ENCODE results near the gene DMXL1.

Gene DMXL1, protein sequence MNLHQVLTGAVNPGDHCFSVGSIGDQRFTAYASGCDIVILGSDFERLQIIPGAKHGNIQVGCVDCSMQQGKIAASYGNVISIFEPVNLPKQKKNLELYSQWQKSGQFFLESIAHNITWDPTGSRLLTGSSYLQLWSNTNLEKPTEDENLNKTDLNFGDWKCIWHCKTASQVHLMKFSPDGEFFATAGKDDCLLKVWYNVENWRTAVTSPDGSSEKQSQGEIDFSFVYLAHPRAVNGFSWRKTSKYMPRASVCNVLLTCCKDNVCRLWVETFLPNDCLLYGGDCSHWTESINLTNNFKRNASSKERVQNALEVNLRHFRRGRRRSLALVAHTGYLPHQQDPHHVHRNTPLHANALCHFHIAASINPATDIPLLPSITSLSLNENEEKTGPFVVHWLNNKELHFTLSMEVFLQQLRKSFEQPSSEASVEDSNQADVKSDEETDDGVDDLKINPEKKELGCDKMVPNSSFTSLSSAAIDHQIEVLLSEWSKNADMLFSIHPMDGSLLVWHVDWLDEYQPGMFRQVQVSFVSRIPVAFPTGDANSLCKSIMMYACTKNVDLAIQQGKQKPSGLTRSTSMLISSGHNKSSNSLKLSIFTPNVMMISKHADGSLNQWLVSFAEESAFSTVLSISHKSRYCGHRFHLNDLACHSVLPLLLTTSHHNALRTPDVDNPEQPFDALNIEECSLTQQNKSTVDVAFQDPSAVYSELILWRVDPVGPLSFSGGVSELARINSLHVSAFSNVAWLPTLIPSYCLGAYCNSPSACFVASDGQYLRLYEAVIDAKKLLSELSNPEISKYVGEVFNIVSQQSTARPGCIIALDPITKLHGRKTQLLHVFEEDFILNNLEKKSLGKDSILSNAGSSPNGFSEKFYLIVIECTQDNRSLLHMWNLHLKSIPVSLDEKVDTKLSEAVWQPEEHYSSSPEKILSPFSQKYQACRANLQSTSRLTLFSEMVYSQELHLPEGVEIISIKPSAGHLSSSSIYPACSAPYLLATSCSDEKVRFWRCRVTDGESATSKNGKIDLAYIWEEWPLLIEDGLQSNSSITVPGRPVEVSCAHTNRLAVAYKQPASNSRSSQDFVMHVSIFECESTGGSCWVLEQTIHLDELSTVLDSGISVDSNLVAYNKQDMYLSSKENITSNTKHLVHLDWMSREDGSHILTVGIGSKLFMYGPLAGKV (N-terminal part only)

DNA sequence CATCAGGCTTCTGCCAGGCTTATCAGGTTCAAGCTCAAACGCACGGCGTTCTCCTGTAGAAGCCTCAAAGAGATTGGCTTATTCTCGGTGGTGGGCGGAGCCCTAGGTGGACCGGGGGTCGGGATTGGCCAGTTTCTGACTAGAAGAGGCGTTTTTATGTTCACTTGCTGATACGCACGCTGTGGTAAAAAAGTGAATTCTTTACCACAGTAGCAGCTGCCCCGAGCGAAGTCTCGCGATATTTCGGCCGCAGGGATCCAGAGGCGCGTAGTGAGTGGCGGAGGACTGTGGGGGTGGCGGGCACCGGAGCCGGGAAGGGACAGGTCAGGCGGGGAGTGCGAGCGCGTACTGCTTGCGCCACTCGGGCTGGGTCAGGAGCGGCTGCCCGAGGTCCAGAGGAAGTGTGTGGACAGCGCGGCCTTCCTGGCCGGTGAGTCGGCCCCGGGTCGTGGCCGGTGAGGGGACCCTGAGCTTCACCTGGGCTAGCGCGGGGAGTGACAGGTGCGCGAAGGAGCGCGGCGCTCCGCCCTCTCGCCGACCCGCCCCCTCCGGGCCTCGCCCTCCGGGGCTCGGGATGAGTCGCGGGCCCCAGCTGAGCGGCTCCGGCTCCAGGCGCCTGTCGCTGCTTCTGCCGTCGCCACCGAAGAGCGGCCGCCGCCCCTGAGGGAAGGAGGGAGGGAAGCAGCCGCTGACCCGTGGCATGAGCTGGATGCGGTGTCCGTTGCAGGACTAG lies at the start of gene DMXL1:
Gene DMXL1 (plus strand): TSS at position 260 of the 733 bp plus-strand sequence. CDS start 483 bp downstream, outside the sequence.
- DNase-seq (ENCODE audit: low spot score in 2 of 2) = peak; percentile 96 to 98
- Mint-ChIP-seq H3K27ac (peak within 1 kb of the TSS; percentile 98), H3K4me3 (peak within 1 kb of the TSS; percentile 90), H3K4me1 (peaks cover 28% of the 10 kb centered on the region), H3K36me3 (peaks cover 7% of the 10 kb centered on the region), H3K9me3 (no peaks in the 10 kb centered on the region)
- ATAC-seq = peak; percentile 88

DNA sequence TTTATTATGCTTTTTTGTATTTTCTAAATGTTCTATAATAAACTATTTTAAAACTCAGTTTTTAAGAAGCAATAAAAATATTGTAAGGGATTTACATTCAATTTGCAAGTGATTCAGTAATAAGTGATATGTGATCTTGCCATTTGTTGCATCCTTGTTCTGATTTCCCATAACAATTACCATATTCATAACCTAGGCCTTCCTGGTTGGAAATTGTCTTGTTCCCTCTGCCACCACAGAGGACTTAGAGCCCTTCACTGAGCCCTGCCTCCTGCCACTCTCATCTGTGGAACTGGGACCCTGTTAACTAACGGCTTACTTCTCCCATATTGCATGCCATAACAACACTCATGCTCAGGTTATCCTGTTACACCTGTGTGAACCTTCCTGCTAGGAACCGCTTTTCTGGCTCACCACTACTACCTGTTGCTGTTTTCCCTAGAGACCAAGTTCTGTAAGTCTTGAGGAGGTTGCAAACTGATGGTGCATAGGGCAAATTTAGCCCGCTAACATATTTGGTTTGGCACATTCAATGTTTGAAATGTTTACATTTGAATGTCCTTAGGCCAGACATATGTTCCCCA lies 49.6 kb upstream of the DMXL1 start:
- Mint-ChIP-seq H3K9me3 (no peaks in the 10 kb centered on the region), H3K4me3 (no peak overlapping the region), H3K4me1 (no peaks in the 10 kb centered on the region), H3K36me3 (no peaks in the 10 kb centered on the region), H3K27ac (no peak overlapping the region)
- DNase-seq (ENCODE audit: low spot score in 2 of 2) (no peak), ATAC-seq (no peak)

DNA sequence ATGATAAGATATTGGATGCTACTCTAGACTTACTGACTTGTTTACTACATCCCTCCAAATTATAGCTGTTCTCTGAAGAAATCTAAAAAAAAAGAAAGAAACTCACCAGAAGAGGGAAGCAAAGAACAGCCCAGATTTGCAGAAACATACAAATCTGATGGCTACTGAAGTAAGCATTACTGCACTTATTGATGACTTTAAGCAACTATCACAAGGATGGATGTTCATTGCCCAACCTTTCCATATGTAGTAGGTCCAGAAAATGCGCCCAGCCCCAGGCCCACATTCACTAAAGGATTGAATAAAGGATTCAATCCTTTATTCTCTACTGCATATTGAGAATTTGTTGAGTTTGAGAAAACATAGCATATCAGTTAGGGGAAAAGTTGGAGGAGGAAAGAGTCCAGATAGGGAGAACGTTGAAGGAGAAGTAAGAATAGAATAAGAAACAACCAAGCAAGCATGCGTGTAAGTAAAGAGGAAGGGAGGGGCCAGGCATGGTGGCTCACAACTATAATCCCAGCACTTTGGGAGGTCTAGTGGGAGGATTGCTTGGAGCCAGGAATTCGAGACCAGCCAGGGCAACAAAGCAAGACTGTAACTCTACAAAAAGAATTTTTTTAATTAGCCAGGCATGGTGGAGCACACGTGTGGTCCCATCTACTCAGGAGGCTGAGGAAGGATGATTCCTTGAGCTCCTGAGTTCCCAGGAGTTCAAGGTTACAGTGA lies 48.7 kb upstream of the DMXL1 start:
- Mint-ChIP-seq H3K9me3 (no peaks in the 10 kb centered on the region), H3K27ac (no peak overlapping the region), H3K4me1 (no peaks in the 10 kb centered on the region), H3K36me3 (no peaks in the 10 kb centered on the region), H3K4me3 (no peak overlapping the region)
- DNase-seq (ENCODE audit: low spot score in 2 of 2) (no peak), ATAC-seq (peak; percentile 62)

DNA sequence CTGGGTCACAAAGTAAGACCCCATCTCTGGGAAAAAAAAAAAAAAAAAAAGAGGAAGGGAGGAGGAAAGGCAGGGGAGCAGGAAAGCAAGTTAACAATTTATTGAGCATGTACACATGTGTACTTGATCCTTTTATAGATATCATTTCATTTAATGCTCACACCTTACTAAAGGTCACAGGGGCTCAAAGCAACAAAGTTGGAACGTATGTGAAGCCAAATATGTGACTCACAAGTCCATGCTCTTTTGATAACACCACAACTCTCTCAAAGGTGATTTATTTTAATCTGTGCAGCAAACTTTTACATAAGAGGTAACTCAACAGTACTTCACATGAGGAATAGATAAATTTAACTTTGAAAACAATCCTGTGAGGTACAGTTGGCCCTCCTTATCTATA lies 48.1 kb upstream of the DMXL1 start:
- ATAC-seq = no peak
- Mint-ChIP-seq H3K27ac (no peak overlapping the region), H3K4me1 (no peaks in the 10 kb centered on the region)

DNA sequence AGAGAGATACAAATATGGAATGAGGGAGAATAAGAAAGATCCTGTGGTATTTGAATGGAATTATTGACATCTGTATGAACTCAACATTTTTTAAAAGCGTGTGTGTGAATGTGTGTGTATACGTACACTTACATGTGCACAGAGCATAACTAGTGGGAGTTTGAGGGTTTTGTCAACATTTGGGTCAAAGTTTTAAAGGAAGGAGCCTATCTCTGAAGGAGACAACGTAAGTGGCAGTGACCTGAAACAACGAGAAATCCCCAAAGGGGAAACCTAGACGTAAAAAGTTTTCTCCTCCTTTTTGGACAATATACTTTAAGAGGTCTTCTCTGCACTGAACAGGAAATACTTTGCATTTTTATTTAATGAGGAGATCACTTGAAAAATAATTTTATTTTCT lies 42.3 kb upstream of the DMXL1 start:
- Mint-ChIP-seq H3K36me3 (no peaks in the 10 kb centered on the region), H3K4me1 (peaks cover 15% of the 10 kb centered on the region), H3K4me3 (no peak overlapping the region), H3K27ac (no peak overlapping the region), H3K9me3 (no peaks in the 10 kb centered on the region)
- ATAC-seq (no peak), DNase-seq (ENCODE audit: low spot score in 2 of 2) (no peak)

More for the DNA sequence above, 48.1 kb upstream of the DMXL1 start:
- Mint-ChIP-seq H3K36me3 (no peaks in the 10 kb centered on the region), H3K4me3 (no peak overlapping the region), H3K9me3 (no peaks in the 10 kb centered on the region)
- DNase-seq (ENCODE audit: low spot score in 2 of 2) = no peak

DNA sequence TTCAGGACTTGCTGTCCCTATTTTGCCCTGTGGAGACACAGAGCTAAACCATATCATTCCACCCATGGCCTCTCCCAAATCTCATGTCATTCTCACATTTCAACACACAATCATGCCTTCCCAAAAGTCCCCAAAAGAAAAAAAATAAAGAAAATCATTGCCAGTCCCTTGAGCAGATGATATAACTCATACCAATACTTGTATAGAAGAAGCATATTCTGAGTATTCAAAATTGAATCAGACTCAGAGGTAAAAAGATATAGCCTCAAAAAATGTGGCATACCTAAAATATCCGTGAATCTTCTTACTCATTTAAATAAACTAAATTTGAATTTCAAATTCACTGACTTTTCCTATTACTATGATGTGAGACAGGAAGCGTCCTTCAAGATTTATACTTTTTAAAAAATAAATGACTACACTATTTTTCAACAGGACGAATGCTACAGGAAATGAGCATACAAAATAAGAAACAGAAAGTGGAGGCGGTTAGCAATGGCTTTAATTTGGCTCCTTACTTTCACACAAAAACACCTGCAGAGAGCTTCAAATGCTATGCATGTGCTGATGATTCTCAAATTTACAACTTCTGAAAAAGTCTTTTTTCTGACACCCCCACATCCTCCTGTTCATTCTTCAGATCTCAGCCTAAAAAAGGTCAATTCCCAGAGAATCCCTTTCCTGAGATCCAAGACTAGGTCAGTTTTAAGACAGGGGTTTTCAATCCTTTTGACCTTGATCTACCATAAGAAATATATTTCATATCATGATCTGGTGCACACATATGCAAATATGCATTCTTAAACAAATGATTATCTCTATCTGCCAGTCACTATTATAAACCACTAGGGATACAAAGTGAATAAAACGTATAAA lies 39.6 kb upstream of the DMXL1 start:
- Mint-ChIP-seq H3K4me1 (peaks cover 15% of the 10 kb centered on the region), H3K27ac (peak overlapping the region; percentile 10), H3K4me3 (peak overlapping the region; percentile 5), H3K36me3 (no peaks in the 10 kb centered on the region), H3K9me3 (no peaks in the 10 kb centered on the region)
- peak; percentile 89 for ATAC-seq
- no peak for DNase-seq (ENCODE audit: low spot score in 2 of 2)

DNA sequence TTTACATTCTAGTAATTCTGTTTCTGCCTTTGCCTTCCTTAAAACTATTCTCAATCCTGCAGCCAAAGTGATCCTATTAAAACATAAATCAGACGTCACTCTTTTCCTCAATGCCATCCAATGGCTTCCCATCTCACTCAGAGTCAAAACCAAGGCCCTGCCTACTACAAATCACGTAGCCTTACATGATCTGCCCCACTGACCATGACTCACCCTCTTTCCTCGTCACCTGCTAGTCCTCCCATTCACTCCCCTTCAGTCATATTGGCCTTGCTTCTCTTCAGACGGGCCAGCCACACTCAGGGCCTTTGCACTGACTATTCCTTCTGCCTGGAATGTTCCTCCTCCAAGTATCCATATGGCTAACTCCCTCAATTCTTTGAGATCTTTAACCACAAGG lies 39.0 kb upstream of the DMXL1 start:
- ATAC-seq = peak; percentile 62
- Mint-ChIP-seq H3K4me3 (peak overlapping the region; percentile 5), H3K9me3 (no peaks in the 10 kb centered on the region)

DNA sequence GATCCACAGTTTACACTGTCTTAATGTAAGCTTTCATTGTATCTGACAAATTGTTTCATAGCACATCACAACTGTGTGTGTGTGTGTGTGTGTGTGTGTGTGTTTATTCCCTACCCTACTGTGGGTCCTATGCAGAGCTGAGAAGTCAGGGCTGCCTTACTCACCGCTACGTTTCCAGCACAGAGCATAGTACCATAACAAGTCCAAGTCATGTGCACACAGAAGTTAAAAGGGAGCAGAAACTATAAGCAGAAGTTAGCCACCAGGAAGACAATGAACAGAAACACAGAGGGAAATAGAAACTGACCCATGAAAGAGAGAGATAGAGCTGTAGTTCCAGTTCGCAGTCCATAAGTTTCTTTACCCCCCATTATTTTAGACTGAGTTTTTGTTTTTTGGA lies 38.2 kb upstream of the DMXL1 start:
- H3K36me3 Mint-ChIP-seq = no peaks in the 10 kb centered on the region
- H3K9me3 Mint-ChIP-seq = no peaks in the 10 kb centered on the region
- DNase-seq (ENCODE audit: low spot score in 2 of 2) (no peak), ATAC-seq (no peak)
- H3K4me1 Mint-ChIP-seq = peaks cover 15% of the 10 kb centered on the region
- no peak overlapping the region for H3K4me3 Mint-ChIP-seq
- no peak overlapping the region for H3K27ac Mint-ChIP-seq

More for the DNA sequence above, 39.0 kb upstream of the DMXL1 start:
- H3K27ac Mint-ChIP-seq = peak overlapping the region; percentile 10
- no peak for DNase-seq (ENCODE audit: low spot score in 2 of 2)
- peaks cover 15% of the 10 kb centered on the region for H3K4me1 Mint-ChIP-seq
- H3K36me3 Mint-ChIP-seq = no peaks in the 10 kb centered on the region

DNA sequence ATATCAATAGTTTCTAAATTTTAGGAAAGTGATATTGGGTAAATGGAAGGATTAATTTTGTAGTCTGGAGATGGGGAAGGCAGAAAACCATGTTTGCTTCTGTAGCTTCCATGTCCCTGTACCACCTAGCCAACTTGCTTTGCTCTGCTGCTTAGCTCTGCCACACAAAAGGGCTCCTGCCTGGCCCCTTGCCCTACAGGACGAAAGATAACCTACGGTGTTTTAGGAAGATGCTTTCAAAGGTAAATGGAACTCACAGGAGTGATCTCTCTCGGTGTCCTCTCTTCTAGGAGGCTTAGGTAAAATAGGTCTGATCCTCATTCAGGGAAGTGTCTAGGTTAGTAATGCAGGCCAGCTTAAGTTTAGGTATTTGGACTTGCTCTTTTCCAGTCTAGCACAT lies 37.8 kb upstream of the DMXL1 start:
- Mint-ChIP-seq H3K4me1 (peaks cover 15% of the 10 kb centered on the region), H3K36me3 (no peaks in the 10 kb centered on the region), H3K27ac (no peak overlapping the region), H3K4me3 (no peak overlapping the region), H3K9me3 (no peaks in the 10 kb centered on the region)
- DNase-seq (ENCODE audit: low spot score in 2 of 2) (no peak), ATAC-seq (no peak)

DNA sequence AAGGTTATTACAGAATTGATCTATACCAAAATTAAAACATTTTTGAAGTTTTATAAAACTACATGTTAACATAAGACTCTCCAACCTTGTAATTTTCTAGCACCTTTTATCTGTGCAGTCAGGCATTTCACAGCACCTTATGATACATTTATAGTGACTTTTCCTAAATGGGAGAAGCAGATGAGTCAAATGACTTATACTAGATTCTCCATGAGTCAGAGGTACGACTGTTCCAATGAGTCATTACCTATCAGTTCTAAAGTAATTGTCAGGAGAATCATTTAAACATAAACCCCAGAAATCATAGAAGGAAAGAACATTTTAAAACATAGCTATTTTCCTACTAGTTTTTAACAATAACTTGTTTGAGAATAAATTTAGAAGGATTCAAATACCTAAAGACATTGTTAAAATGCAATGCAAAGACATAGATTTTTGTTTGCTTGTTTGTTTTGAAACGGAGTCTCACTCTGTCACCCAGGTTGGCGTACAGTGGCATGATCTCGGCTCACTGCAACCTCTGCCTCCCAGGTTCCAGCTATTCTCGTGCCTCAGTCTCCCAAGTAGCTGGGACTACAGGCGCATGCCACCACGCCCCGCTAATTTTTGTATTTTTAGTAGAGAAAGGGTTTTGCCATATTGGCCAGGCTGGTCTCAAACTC lies 34.7 kb upstream of the DMXL1 start:
- DNase-seq (ENCODE audit: low spot score in 2 of 2) (no peak), ATAC-seq (peak; percentile 90)
- H3K4me3 Mint-ChIP-seq = no peak overlapping the region
- no peaks in the 10 kb centered on the region for H3K9me3 Mint-ChIP-seq
- no peak overlapping the region for H3K27ac Mint-ChIP-seq
- peaks cover 9% of the 10 kb centered on the region for H3K4me1 Mint-ChIP-seq
- H3K36me3 Mint-ChIP-seq = no peaks in the 10 kb centered on the region

DNA sequence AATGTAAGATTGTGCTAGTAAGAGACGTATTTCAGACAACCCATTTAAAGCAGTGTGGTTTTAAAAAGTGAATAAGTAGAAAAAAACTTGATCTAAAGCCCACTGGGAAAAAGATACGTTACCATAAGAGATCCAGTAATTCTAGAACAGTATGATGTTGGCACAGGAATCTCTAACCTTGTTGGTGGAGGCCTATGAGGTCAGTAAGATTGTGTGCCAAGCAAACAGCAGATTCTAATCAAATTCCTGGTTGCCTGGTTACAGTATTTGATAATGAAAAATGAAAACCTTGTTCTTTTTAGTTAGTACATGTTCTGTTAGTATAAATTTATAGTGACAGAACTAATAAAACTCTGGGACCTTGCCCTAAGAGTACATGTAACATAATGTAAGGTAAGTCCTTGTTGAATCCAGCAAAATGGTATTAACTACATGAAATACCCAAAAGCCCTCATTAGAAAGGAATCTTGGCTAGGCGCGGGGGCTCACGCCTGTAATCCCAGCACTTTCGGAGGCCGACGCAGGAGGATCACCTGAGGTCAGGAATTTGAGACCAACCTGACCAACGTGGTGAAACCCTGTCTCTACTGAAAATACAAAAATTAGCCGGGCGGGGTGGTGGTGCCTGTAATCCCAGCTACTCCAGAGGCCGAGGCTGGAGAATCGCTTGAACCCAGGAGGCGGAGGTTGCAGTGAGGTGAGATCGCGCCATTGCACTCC lies 33.2 kb upstream of the DMXL1 start:
- Mint-ChIP-seq H3K9me3 (no peaks in the 10 kb centered on the region), H3K4me1 (no peaks in the 10 kb centered on the region), H3K36me3 (no peaks in the 10 kb centered on the region), H3K27ac (no peak overlapping the region), H3K4me3 (no peak overlapping the region)
- no peak for DNase-seq (ENCODE audit: low spot score in 2 of 2)
- no peak for ATAC-seq

DNA sequence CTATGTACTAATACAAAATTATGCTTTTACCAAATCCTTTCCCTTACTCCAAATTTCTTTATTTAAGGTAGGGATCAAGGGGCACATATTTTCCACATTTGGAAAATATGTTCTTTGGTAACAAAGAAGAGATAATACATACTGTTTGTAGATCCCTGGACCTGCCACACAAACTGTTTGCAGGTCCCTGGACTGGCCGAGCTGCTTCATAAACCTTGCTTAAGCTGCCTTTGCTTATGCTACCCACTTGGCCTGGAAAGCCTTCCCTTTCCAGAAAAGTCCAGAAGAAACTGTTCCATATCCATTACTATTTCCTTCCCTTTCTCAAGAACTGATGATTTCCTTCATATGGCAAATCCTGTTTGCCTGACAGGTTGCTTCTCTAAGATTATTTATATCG lies 22.6 kb upstream of the DMXL1 start:
- no peaks in the 10 kb centered on the region for H3K4me1 Mint-ChIP-seq
- ATAC-seq = no peak

More for the DNA sequence above, 22.6 kb upstream of the DMXL1 start:
- Mint-ChIP-seq H3K36me3 (no peaks in the 10 kb centered on the region), H3K9me3 (no peaks in the 10 kb centered on the region), H3K27ac (no peak overlapping the region), H3K4me3 (no peak overlapping the region)
- DNase-seq (ENCODE audit: low spot score in 2 of 2) = no peak

Data from stimulated activated effector memory CD8-positive, alpha-beta T cell treated with anti-CD3 and anti-CD28 coated beads, Interleukin-12 subunit alpha, Interleukin-12 subunit beta, amount 100 ng/mL, for 72 hours (primary cell).